GM12865 (cell line): ENCODE measurements around the gene RHBDL3.

ENCODE experiments used
- DNase-seq: peaks from one replicate; pipeline ENCODE4 v3.0.0; 2010; ENCODE audit warnings: low read depth
- H3K4me3 ChIP-seq: 2 replicates; pipeline ENCODE4 v1.5.1; 2011; ENCODE audit warnings: mild to moderate bottlenecking, low read depth, low read length, control low read depth
- TF ChIP-seq, protein P1 (sequence below): IDR thresholded peaks from 2 replicates; pipeline ENCODE4 v1.5.1; 2011; ENCODE audit warnings: low read length, control low read depth, low read depth, inconsistent platforms; ENCODE audit not compliant: insufficient read depth; ENCODE audit errors: missing control alignments

The RHBDL3 gene

DNA sequence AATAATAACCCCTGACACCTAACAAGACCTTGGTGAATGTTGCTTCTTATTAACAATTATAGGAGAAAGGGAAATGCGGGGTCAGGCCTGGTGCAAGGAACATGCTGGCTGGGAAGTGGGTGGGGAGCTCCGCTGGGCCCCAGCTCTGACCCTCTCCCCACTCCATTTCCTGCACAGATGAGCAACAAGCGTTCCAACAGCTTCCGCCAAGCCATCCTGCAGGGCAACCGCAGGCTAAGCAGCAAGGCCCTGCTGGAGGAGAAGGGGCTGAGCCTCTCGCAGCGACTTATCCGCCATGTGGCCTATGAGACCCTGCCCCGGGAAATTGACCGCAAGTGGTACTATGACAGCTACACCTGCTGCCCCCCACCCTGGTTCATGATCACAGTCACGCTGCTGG is 23.0 kb downstream of the RHBDL3 start:
- H3K4me3 ChIP-seq = no peak overlapping the region
- no peak for DNase-seq
- TF ChIP-seq, protein P1, sequence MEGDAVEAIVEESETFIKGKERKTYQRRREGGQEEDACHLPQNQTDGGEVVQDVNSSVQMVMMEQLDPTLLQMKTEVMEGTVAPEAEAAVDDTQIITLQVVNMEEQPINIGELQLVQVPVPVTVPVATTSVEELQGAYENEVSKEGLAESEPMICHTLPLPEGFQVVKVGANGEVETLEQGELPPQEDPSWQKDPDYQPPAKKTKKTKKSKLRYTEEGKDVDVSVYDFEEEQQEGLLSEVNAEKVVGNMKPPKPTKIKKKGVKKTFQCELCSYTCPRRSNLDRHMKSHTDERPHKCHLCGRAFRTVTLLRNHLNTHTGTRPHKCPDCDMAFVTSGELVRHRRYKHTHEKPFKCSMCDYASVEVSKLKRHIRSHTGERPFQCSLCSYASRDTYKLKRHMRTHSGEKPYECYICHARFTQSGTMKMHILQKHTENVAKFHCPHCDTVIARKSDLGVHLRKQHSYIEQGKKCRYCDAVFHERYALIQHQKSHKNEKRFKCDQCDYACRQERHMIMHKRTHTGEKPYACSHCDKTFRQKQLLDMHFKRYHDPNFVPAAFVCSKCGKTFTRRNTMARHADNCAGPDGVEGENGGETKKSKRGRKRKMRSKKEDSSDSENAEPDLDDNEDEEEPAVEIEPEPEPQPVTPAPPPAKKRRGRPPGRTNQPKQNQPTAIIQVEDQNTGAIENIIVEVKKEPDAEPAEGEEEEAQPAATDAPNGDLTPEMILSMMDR = no peak

DNA sequence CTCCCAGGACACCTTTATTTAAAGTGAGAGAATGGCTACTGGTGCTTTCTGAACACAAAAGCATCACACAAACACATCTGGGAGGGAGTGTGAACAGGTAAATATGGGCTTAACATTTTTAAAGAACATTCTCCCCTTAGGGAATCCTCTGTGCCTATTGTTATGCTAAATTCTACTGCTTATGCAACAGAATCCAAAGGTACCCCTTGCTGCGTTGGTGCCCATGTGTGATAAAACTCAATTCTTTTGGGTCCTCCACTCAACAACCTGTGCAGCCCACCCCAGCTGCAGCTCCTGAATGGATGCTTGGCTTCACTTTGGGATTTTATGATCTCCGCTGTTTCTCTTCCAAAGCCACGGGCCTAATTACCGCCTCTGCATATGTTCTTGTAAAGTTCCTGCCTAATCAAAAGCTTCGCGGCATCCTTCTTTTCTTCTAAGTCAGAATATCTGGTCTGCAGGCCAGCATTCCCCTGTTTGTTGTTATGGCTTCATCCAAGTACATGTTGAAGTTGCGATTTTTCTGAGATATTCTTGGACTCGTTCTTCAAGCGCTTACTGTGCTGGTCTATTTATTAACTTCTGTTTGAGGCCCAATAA is 23.9 kb downstream of the RHBDL3 start:
- H3K4me3 ChIP-seq = no peak overlapping the region
- TF ChIP-seq, protein P1 = no peak
- no peak for DNase-seq

DNA sequence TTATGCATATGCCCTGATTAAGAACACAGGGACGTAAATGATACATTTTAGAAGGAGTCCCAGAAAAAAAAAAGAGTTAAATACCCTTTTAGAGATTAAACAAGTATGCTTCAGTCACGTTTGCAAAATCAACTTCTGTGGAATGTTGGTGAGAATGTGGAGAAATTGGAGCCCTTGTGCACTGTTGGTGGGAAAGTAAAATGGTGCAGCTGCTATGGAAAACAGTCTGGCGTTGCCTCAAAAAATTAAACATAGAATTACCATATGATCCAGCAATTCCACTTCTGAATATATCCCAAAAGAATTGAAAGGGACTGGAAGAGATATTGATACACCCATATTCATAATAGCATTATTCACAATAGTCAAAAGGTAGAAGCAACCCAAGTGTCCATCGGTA is 26.5 kb downstream of the RHBDL3 start:
- H3K4me3 ChIP-seq = no peak overlapping the region
- TF ChIP-seq, protein P1 = no peak
- DNase-seq = no peak

DNA sequence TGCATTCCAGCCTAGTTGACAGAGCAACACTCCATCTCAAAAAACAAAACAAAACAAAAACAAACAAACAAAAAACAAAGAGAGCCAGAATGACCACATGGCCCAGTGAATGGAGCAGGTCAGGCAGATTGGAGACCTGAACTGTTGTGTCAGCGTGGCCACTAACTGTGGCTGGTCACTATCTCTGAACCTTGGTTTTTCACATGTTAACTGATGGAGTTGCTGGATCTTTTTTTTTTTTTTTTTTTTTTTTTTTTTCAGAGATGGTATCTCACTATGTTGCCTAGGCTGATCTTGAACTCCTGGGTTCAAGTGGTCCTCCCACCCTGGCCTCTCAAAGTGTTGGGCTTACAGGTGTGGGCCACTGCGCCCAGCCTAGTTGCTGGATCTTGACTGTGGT is 31.8 kb downstream of the RHBDL3 start:
- H3K4me3 ChIP-seq = no peak overlapping the region
- no peak for DNase-seq
- TF ChIP-seq, protein P1 = no peak

DNA sequence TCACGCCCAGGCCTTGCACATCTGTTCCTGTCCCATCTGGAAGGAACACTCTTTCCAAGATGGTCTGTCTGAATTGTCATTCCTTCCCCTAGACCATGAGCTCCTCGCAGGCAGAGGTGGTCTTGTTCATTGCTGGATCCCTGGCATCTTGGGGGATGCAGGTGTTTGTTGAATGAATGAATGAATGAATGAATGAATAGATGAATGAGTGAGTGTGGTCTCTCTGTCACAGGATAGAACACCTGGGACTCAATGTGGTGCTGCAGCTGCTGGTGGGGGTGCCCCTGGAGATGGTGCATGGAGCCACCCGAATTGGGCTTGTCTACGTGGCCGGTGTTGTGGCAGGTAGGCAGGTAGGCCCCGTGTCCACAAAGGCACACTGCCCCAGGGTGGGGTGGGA is 32.2 kb downstream of the RHBDL3 start:
- no peak for DNase-seq
- TF ChIP-seq, protein P1 = no peak
- H3K4me3 ChIP-seq = no peak overlapping the region

DNA sequence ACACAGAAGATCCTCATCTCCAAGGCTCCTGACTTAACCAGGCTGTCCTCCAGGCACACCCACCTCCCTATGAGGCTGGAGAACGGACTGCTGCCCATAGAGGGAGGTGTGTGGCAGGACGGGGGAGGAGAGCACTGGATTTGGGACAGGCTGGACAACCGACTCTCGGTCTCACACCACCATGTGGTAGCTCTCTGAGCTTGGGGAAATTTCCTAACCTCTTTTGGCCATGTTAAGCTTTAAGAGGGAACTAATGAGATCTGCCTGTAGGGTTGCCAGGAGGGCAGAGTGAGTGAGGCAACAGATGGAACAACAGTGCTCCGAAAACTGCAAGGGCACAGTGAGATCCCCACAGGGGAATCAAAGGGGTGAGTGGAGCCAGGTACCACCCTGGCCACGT is 32.7 kb downstream of the RHBDL3 start:
- H3K4me3 ChIP-seq = no peak overlapping the region
- TF ChIP-seq, protein P1 = no peak
- no peak for DNase-seq
